GM21737 (cell line): ENCODE results near the gene BBLN.
A peak's percentile ranks its signal among the peaks of the same experiment; 100 is the strongest.

ENCODE experiments used
- ATAC-seq: cut with Tn5 transposase; IDR thresholded peaks from one replicate; pipeline ENCODE4 v1.9.1; 2021; ENCODE audit warnings: mild to moderate bottlenecking, moderate library complexity; ENCODE audit not compliant: unreplicated experiment

BBLN gene

DNA sequence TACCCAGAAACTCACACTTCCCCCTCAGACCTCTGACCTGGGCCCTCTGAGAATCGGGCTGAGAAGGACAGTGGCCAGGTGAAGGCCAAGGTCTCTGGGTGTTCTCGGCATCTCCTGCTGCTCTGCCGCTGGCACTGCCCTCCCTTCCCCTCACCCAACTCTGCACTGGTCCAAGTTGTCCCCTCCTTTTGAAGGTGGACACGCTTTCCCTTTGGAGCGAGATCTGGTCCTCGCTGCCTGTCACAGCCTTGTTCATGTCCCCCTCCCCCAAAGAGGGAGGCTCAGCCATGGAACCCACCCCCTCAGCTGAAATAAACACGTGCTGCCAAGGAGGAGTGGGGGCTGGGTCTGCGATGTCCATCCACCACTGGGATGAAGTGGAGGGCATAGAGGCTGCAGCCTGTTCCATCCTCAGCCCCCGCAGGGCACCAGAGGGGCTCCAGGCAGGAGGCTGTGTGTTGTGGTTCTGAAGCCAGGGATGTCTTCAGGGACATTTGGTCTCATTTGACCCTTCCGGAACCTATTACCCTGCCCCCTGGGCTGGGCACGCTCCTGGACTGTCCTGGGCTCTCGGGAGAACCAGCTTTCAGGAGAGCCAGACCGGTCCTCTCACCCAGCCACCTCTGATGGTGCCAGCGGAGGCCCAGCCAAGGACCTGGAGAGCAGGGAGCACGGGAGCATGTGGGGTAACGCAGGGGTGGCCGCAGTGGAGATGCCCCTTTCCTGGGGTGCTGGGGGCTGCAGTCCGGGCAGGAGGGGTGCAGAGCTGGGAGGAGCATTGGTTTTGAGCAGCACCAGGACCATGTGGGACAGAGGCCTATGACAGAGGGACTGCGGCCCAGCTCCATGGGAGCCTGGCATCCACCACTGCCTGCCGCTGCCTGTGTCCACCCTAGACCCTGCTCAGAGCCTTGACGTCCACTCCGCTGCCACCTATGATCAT is 15.6 kb upstream of the BBLN start:
- ATAC-seq, result no peak

DNA sequence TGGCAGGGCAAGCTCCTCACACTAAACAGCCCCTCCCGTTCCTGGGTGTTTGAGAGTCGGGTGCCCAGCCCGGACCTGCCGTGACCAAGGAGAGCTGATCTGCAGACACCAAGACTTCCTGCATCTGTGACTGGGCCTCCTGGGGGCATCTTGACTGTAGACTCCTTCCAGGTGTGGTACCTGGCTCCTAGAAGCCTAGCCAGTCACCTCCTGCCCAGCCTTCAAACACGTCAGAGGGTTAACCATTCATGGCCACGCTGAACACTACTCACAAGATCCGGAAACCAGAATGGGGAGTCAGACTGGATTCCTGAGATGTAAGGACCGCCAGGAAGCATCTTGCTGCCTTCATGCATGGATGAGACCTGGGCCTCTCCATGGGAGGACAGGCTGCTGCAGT is 14.5 kb upstream of the BBLN start:
- no peak for ATAC-seq

DNA sequence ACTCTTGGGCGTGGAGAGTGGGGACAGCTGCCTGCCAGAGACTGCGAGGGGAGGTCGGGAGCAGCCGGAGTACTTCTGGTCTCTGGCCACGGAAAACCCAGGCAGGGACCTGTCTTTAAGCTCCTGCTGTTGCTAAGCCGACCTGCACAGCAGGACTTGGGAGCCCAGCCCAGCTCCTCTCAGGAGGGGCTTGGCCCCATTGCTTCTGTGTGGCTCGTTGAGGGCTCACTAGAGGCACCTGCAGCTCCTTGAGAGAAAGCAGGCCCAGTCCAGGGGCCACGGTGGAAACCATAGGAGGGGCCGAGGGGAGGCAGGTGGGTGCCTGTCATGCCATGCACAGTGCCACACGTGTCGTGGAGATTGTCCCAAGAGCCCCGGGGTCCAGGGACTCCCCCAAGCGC is 14.1 kb upstream of the BBLN start:
- no peak for ATAC-seq

DNA sequence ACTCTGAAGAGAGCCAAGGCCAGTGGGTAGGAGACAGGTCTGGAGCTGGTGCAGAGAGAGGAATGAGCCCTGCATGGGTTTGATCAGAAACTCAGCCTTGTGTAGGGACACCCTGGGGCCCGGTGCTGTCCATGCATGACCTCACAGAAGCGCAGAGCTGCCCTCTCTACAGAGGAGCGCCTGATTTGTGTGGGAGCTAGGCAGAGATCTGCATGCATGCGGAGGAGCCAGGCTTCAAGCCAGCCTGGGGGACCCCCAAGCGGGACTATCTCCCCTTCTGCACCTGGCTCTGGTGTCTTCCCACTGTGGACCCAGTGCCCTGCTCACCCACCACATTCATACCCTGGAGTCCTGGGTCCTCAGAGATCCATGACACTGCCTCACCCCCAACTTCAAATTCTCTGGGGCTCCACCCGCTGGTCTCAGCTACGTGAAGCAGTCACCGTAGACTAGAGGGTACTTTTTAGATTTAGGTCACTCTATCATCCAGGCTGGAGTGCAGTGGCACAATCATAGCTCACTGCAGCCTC is 13.4 kb upstream of the BBLN start:
- ATAC-seq, result no peak

DNA sequence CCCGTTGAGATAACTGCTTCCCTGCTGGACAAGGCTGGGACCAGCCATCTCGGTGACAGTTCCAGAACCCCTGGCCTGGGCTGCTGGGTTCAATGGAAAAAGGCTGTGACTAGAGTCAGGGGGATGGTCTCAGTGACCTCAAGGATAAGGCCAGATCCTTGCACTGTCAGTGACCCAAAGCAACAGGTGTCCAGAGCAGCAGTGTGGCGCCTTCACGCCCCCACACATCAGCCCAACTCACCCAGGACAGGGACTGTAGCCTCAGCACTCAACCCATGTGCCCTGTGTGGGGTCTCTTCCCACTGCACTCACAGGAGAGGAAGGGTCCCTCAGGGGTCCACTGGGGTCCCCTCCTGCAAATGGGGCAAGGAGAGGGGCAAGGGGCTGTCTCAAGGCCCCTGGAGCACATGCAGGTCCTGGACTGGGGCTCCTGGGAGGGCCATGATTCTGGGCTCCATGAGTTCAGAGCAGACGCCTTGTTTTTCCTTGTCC is 11.5 kb upstream of the BBLN start:
- no peak for ATAC-seq

DNA sequence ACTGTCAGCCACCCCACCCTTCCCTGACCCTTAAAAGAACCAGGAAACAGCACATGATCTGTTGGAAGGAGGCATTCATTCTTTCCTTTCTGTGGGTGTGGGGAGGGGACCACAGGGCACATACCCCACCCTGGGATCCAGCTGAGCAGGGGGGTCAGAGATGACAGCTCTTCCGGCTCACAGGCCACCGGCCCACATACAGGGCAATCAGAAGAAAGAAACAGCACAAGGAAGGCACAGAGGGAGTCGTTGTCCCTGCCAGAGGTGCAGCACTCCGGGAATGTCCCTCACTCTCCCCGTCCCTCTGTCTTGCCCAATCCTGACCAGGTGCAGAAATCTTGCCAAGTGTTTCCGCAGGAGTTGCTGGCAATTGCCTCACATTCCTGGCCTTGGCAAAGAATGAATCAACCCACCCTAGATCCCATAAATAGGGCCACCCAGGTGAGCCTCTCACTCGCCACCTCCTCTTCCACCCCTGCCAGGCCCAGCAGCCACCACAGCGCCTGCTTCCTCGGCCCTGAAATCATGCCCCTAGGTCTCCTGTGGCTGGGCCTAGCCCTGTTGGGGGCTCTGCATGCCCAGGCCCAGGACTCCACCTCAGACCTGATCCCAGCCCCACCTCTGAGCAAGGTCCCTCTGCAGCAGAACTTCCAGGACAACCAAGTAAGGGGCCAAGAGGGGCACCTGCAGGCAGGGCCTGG is 10.9 kb upstream of the BBLN start, which contains the start of gene LCN2:
LCN2 (plus strand) TSS at position 453 of the 701 bp plus-strand sequence; CDS start at position 526, 73 bp downstream.
- ATAC-seq, result no peak

DNA sequence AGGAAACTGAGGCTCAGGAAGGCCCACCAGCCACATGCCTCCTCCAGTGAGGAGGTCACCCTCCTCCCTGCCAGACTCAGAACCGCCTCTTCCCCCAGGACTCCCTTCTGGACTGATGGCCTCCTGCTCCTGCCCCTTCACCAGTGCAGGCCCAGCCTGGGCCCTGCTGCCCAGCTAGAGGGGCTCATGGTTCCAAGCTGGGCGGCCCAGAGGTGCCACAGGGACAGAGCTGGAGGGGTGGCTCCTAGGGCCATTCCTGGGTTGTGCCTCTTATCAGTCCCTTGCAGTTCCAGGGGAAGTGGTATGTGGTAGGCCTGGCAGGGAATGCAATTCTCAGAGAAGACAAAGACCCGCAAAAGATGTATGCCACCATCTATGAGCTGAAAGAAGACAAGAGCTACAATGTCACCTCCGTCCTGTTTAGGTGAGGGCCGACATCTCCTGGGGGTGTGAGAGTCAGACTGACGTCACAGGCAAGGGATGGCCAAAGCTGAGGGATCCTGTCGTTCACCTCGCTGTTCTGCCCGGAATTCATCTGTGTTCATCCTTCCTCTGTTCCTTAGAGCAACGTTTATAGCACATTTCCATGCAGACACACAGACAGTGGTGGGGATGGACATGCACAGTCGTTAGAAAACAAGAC is 10.0 kb upstream of the BBLN start:
- ATAC-seq, result no peak

DNA sequence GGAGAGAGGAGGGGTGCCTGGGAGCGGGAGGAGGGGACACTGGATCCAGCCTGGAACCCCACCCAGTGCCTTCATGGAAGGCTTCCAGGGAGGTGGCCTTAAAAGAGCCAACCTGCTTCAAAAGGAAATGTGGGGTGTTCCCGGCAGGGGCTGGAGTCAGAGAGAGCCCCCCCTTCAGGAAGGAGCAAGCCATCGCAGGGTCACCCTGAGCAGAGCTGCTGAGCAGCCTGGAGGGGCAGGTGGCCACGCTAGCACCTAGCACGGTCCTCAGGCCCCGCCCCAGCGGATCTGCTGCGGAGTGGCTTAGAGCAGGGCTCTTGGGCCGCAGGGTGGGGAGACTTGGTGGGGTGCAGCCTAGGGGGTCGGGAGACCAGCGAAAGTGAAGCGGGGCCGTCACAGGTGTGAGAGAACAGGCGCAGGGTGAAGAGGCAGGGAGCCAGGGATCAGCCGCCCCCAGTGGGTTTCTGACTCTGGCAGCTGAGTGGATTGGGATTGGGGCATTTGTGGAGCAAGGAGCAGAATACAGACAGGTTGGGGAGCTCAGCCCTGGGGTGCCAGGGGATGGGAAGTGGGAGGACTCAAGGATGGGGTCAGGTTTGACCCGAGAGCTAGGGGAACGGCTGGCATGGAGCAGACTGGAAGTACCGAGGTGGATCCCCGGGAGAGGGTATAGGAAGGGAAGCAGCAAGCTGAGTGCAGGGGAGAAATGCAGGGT is 9.3 kb upstream of the BBLN start:
- ATAC-seq, result no peak

DNA sequence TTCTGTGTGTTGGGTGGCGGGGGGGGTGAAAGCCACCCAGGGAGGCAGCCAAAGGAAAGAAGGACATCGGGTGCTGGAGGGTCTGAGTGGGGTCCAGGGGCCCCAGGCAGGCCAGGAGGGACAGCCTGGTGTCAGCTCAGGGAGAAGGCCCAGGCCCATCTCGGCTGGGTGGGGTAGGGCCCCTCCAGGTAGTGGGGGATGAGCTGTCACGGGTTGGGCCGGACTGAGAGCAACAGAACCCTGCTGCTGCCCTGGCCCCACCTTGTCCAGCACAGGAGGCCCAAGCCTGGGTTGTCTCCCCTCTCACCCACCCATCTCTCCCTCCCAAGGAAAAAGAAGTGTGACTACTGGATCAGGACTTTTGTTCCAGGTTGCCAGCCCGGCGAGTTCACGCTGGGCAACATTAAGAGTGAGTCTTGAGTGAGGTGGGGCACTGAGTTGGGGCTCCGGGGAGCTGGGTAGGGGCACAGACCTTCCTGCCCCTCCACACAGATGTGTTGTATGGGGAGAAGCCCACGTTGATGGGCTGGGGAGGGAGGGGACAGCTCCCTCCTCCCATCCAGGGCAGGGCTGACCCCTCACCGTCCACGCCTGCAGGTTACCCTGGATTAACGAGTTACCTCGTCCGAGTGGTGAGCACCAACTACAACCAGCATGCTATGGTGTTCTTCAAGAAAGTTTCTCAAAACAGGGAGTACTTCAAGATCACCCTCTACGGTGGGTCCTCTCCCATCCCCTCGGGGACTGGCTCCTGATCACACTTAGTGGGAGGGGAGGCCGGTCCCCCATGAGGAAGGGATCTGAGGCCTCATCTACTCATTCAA is 8.5 kb upstream of the BBLN start:
- ATAC-seq, result no peak

DNA sequence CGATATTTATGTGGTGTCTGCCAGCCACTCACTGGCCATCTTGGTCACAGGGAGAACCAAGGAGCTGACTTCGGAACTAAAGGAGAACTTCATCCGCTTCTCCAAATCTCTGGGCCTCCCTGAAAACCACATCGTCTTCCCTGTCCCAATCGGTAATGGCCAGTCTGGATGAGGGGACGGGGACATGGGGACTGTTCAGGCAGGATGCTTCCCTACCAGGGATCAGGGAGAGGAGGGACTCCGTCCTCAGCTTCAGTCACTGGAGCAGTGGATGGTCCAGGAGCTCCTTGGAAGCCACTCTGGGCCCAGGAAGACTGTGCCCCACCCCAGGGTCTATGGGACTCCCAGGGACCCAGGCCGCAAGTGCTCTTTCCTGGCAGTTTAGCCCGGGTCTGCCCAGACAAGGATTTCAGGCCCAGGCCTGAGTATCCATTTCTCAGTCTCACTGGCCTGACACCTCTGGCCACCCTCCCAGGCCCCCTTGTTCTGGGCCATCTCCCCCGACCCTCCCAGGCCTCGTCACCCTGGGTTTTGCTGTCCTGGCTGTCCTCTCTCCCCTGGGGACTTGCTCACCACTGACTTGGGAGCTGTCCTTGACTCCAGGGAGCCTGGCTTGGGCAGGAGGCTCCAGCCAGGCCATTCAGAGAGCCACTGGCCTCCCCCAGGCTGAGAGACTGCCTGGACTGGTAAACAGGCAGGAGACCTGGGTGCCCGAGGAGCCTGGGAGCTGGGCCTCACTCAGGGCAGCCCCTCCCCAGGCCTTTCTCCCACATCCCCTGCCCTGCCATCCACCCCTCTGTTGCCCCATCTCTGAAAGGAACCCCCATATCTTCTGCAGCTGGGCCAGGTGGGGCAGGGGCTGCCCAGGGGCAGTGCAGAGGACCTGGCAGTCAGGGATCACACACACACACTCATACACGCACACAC is 7.7 kb upstream of the BBLN start:
- no peak for ATAC-seq

DNA sequence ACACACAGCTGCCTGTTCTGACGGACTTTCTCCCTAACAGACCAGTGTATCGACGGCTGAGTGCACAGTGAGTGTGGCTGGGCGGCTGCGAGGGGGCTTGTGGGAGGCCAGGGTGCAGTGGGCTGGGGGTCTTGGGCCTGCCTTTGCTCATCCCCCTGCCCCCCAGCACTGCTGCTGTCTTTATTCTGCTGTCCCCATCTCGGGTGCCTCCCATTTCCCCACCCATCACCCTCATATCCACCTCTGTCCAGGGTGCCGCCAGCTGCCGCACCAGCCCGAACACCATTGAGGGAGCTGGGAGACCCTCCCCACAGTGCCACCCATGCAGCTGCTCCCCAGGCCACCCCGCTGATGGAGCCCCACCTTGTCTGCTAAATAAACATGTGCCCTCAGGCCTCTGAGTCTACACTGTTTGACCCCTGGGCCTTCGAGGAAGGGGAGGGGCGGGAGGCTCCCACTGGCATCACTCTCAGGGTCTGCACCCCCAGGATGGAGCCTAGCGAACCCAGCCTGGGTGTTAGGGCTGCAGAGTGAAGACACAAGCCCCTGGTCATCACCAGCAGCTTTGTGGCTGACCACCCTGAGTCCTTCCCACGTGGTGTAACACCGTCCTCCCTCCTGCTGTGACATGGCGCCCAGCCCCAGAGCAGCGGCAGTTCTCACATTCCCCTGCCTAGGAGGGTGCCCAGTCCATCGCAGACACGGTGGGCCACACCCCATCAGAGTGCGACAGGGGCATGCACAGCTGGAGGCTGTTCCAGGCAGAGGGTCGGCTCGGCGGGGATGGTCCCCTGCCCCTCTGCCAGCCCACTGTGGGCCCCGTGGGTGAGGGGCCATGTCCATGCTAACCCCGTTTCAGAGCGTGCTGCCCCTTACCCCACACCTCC is 6.8 kb upstream of the BBLN start:
- no peak for ATAC-seq

DNA sequence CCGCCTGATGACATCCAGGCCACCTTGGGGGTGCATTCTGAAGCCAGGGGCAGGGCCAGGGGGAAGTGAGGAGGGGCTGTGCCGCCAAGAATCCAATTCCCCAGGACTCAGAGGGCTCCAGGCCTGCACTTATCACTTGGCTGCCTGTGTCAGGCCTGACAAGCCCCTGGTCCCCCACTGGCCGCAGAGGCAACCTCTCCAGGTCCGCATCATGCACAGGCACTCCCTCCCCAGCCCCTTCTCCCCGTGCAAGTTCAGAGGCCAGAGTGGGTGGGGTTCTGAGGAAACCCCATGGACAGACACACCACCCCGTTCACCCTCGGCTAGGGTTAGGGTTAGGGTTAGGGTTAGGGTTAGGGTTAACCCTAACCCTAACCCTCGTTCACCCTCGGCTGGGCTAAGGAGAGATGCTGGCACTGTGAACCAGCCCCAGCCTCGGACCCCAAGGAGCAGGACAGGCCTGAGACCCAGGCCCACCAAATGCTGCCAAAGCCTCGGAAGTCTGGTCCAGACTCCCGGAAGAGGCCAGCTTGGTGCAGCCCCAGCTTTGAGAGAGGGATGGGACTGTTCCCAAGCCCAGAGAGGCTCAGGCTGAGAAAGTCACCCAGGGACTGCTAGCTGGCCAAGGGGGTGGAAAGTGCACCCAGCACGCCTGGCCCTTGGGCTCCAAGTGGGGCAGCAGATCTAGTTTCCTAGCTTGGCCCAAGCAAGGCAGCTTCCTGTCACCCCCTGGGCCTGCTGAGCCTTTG is 5.9 kb upstream of the BBLN start:
- ATAC-seq, result no peak

DNA sequence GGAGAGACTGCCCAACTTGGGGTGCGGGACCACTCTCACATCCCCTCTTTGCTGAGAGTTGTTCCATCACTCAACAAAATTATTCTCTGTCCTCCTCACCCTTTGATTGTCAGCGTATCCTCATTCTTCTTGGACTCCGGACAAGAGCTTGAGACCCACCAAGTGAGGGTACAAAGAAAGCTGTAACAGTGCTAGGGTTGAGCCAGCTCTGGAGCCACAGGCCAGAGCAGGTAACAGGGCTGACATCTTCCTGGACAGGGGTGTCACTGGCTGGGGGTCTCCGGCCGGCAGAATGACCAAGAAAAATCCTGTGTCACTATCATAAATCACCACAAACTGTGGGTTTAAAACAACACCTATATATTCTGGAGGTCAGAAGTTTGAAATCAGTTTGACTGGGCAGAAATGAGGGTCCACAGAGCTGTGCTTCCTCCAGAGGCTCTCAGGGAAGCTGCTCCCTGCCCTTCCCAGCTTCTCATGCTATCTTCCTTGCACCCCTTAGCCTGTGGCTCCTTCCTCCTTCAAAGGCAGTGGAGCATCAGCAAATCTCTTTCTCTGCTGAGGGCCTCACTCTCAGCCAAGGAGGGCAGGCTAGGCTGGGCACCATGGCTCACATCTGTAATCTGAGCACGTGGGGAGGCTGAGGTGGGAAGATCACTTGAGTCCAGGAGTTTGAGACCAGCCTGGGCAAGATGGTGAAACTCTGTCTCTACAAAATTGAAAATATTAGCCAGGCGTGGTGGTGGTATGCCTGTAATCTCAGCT is 4.1 kb upstream of the BBLN start:
- ATAC-seq, result no peak

DNA sequence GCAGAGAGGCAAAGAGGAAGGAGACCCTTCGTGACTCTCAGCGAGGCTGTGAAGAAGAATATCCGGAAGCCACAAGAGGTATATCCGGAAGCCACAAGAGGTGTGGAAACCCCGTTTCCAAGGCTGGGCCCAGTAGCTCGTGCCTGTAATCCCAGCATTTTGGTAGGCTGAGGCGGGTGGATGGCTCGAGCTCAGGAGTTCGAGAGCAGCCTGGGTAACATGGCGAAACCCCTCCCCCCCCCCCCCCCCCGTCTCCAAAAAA is 612 bp upstream of the BBLN start:
- ATAC-seq, result no peak

DNA sequence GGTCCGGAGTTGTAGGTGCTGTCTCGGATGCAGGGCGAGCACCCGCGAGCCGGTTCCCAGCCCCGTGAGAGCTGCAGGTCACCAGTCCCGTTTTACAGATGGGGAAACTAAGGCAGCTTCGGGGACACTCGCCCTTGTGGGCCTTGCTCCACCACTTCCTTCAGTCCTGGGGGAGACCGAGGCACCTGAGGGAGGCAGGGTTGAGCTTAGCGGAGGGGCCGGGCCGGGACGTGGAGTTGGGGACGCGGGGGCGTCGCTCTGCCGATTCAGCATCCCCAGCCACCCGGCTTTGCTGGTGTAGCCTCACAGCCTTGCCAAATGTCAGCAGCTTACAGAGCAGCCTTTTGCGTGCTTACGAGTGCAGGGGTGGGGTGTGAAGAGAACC is 530 bp downstream of the BBLN start:
- ATAC-seq, result peak; percentile 3

DNA sequence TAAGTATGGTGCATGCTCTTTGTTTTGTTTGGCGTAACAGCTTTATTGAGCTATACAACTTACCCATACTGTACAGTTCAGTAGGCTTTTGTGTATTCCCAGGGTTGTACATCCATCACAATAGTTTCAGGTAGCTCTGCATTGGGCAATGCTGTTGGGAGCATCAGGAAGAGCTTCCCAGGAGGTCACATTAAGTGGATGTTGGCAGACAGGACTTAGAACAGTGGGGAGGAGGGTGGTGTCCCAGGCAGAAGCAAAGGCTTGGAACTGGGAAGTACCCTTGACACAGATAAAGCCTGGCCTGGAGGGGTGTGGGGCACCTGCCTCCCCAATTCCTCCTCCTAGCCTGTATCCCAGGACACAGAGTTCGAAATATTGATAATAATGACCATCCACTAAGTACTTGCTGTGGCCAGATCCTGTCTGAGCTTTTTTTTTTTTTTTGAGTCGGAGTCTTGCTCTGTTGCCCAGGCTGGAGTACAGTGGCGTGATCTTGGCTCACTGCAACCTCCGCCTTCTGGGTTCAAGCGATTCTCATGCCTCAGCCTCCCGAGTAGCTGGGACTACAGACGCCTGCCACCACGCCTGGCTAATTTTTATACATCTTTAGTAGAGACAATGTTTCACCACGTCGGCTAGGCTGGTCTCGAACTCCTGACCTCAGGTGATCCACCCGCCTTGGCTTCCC is 1.3 kb downstream of the BBLN start:
- no peak for ATAC-seq
